ENCODE results near the gene SLC1A7.
A peak's percentile ranks its signal among the peaks of the same experiment; 100 is the strongest.

SLC1A7 gene

DNA sequence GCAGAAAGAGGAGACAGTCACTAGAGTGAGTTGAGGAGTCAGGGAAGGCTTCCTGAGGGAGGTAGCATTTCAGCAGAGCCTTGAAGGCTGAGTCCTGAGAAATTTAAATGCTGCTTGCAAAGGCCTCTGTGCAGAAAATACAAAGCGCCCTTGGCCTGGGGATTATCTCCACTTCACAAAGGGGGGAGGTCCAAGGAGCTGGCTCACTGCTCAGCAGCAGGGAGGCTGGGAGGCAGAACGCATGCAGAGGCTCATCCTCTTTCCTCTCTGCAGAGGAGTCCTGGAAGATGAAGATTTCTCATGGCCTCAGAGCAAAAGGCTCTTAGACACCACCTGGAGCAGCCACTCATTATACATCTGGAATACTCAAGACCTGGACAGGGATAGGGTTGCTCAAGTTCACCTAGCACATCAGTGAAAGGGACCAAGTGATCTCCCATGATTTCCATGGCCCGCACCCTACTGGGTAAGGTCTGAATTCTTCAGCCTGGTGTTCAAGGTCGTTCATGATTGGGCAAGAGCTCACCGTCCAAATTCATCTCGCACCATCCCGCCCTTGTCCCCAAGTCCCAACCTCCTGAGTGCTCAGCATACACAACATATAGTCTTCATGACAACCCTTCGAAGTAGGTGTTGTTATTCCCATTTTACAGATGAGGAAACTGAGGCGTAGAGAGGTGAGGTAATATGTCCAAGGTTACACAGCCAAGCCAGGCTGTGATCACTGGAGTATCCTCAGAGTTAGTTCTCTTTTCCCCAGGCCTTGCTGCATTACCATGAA lies 9.0 kb downstream of the SLC1A7 start:
- no peak for DNase-seq (ENCODE audit: low spot score)

DNA sequence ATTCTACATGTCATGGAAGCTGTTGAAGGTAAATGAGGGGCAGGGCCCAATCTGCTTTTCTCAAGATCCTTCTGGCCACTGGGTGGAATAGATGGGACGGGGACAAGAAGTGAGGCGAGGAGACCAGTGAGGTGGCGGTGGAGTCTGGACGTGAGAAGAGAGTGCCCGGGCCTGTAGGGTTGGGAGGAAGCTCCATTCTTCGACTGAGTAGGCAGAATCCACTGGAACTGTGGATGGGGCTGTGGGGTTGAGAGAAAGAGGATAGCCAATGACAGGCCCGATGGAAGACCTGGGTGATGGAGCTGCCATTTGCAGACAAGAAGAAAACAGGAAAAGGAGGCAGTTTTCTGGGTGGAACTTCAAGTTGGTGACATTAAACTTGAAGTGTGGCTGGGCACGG lies 10.3 kb downstream of the SLC1A7 start:
- DNase-seq (ENCODE audit: low spot score): no peak

DNA sequence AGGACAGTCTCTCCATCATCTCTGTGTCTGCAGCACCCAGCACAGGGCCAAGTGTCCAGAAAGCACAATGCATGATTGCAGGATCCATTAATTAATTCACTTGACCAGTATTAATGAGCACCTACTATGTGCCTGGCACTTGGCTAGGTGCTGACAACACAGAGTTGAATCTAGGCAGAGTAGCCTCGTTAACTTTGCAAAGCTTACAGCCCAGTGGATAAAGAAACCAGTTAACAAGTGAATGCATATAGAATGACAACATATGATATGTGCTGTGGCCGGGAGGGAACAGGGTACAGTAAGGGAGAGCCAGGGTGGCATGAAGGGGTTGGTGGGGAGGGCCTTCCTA lies 10.9 kb downstream of the SLC1A7 start:
- no peak for DNase-seq (ENCODE audit: low spot score)

DNA sequence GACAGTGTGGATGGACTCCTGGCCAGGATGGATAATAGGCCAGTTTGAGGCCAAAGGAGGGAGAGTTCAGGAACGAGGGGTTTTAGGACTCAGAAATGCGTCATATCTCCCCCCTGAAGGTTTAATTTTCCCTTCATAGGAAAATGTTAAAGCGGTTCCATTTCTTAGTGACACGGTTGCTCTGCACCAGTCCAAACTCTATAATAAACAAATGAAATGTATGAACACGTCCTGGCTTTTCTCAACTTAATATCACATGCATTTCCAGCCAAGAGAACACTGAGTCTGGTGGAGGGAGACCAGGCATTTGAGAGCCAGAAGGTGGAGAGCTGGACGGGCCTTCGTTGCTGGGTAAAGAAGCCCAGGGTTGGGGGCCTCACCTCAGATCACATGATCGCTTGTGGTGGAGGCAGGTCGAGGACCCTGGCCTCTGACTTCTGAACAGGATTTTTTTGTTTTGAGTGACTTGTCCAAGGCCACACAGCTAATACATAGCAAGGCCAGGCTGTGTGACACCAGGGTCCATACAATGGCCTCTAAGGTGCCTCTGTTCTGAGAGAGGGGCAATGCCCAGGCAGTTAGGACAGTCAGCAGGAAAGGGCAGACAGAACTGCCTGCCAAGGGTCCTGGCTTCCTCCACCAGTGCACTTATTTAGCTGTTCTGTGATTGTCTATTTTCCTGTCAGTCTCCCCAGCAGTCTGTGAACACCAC lies 11.4 kb downstream of the SLC1A7 start:
- DNase-seq (ENCODE audit: low spot score): no peak

DNA sequence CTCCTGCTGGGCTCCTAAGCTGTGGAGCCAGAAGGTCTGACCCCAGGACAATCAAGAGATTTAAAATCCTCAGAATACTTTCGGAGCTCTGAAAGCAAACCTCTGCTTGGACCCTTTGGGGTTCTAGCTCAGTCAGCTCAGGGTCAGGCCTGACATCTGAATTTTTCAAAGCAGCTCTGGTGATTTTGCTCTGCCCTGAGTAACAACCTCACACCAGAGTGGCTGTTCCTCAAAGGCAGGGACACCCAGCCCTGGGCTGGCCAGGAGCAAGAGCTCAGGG lies 11.9 kb downstream of the SLC1A7 start:
- DNase-seq (ENCODE audit: low spot score): no peak

DNA sequence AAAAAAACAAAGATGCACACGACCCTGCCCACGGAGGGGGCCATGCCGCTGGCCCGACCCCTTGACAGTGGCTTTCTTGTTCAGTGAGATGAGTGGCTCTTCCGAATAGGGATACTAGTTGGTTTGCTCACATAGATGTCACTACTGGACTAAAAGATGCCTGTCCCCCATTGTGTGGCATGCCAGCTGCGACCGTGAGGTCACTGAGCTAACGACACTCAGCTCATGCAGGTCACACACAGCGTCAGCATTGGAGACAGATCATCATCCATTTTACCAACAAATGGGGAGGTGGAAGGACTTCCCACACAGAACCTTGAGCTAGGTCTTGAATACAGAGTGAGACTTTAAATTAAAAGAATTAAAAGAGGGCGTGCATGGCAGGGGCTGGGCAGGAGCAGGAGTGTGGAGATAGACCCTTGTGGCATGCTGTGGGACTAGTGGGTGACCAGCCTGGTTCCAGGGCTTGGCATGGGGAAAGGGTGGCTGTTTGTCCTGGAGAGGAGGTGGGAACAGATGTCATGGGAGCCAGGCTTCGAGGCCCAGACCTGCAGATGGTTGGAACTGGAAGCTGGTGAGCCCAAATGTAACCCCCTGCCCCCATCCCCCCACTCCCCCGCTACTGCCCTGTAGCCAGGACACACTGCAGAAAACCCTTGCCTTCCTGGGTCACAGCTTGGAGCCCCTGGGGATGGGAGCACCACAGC lies 12.4 kb downstream of the SLC1A7 start:
- no peak for DNase-seq (ENCODE audit: low spot score)

DNA sequence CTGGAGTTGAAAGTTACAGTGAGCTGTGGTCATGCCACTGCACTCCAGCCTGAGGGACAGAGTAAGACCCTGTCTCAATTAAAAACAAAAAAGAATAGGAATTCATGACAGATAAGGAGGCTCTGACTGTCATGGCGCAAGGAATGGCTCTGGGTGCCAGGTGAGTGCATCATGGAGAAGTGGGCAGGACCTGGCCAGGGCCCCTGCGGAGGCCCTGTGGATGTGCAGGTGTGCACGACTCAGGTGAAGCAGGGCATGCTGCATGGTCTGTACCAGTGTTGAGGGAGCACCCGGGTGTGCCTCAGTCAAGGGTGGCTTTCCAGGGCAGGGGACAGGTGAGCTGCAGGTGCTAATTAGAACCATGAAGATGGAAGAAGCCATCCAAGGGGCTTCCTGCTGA lies 14.0 kb downstream of the SLC1A7 start:
- no peak for DNase-seq (ENCODE audit: low spot score)

DNA sequence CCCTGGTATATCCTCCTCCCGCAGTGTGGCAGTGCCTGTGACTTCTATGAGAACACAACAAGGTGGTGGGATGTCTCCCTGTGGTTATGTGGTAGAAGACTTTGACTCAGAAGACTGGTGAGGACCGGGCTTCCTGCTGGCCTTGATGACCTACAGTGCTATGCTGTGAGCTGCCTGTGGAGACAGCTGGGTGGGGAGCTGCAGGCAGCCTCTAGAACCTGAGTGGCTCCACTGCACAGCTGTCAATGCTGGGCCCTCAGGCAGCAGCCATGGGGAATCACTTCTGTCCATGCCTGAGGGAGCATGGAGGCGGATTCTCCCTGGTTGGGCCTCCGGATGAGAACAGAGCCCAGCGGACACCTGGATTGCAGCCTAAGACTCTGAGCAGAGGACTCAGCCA lies 14.9 kb downstream of the SLC1A7 start:
- DNase-seq (ENCODE audit: low spot score): no peak

DNA sequence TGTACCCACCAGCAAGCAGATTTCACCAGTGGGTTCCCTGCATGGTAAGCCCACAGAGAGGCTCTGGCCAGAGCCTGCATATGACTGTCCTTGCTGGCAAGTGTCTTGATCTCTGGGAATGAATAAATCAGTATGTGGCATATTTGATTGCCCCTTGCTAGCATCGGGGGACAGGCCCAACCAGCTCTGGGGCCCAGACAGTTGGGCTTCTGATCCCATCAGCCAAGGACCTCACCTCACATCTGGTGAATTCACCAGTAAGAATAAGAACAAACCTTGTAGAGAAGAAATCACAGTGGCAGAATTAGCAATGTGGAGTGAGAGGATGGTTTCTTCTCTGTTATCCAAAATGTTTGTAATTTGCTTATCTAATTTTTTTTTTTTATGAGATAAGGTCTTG lies 15.9 kb downstream of the SLC1A7 start:
- DNase-seq (ENCODE audit: low spot score): no peak

DNA sequence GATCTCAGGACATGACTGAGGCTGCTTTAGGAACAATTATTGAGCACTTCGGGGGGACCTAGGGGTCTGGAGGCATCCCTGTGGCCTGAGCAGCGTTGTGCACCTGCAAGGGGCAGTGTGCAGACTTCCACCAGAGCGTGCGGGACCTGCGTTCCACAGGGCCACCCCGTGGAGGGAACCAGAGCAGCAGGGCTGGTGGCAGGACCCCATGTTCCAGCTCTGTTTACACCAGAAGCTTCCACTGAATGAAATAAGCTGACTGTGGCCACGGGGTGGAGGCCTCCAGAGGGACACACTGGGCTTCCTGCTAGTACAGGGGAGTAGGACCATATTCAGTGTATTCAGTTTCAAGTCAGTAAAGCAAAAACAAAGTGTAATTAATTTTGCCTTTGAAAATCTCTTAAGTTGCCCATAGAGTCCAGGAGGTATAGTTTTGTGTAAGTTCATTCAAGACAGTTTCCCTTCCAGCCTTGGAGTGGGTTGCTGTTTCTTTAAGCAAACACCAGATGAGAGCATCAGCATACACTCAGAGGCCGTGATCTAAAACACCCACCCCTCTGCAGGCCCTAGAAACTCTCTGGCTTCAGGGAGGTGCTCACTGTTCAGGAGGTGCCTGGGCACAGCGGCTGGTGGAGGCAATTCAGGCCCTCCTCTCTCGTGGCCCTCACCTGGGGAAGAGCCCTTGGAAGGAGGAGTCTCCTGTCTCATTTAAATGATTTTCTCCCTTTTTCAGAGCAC lies 16.6 kb downstream of the SLC1A7 start:
- DNase-seq (ENCODE audit: low spot score): no peak

DNA sequence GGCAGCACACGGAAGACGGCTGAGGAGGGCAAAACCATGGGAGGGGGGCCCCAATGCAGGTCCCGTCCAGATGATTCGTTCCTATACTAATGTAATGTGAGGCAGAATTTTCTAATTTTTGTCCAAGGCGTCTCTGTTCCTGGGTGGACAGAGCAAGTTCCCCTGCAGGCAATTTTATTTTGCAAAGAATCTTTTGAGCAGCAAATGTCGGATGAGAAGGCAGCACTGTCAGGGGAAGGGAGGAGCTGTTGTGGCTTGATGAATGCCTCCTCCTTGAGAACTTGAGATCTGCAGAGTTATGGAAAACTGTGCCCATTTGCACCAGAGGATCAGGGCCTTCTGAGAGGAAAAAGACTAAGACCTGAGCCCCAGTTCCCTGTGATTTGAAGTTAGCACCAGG lies 17.3 kb downstream of the SLC1A7 start:
- no peak for DNase-seq (ENCODE audit: low spot score)

DNA sequence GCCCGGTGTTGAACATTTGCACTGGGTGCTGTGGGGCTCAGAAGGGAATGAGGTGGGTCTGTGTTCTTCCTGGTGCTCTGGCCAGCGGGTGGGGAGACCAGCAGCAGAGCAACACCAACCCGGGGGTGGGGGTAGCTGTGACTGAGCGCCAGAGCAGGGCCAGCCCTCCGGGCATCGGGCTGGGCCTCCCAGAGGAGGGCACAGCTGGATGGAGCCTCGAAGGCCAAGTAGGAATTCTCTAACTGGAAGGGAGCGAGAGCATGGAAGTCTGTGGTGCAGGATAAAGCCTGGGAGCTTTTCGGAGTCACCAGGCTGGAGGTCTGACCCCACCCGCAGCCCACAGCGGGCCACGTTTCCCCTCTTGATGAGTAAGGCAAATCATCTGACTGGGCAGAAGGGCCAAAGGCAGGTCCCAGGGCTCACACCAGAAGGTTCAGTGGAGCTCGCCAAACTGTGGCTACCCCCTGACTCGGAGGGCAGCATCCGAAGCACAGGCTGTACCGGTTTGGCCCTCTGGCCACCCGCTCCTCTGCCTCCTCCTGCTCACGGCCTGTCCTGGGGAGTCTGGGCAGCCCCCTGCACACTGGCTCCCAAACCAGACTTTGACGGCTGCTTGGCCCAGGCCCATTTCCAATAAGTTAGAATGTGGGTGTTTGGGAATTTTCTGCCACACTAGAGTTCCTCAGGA lies 18.8 kb downstream of the SLC1A7 start:
- DNase-seq (ENCODE audit: low spot score): no peak

DNA sequence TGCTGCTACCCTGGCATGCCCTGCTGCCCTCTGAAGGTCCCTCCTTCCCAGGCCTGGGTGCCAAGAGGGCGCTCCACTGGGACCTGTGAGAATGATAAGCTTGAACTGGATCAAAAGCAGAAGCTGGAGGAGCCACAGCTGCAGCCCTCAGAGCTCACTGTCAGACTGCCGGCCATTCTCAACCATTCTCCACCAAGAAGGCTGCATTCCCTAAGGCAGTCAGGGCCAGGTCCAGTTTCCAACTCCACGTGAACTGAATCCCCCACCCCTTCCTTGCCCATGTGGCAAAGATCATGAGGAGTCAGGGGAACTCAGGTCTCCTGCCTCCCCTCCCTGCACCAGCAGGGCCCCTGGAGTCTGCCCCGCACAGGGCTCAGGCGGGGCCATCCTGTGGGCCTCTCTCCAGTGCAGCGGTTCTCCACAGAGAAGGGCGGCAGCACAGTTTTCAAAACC lies 19.5 kb downstream of the SLC1A7 start:
- no peak for DNase-seq (ENCODE audit: low spot score)

DNA sequence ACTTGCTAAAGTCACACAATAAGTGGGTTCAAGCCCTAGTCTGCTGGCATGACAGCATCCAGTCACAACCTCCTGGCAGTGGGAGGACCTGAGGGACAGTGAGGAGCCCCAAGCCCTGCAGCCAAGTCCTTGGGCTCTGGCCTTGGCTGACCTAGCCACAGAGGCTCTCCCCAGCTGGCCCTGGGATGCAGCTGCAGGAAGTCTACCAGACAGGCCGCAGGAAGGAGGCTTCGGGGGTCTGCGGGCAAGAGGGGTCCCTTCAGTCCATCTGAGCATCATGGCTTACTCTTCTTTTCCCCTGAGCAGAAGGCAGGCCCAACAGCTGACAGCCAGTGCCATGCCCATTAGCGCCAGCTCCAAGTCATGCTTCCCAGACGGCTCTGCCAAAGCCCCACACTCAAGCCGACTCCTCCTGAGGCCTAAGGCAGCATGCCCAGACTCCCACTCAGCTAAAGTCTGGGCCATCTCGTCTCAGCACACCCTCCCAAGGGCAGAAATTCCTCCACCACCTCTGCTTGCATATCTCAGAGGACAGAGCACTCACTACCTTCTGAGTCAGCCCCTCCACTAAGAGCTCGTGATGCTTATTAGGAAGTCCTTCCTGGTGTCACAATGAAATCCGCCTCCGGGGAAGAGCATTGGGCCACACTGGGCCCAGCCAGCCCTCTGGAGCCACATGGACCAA lies 20.1 kb downstream of the SLC1A7 start:
- DNase-seq (ENCODE audit: low spot score): peak; percentile 56

DNA sequence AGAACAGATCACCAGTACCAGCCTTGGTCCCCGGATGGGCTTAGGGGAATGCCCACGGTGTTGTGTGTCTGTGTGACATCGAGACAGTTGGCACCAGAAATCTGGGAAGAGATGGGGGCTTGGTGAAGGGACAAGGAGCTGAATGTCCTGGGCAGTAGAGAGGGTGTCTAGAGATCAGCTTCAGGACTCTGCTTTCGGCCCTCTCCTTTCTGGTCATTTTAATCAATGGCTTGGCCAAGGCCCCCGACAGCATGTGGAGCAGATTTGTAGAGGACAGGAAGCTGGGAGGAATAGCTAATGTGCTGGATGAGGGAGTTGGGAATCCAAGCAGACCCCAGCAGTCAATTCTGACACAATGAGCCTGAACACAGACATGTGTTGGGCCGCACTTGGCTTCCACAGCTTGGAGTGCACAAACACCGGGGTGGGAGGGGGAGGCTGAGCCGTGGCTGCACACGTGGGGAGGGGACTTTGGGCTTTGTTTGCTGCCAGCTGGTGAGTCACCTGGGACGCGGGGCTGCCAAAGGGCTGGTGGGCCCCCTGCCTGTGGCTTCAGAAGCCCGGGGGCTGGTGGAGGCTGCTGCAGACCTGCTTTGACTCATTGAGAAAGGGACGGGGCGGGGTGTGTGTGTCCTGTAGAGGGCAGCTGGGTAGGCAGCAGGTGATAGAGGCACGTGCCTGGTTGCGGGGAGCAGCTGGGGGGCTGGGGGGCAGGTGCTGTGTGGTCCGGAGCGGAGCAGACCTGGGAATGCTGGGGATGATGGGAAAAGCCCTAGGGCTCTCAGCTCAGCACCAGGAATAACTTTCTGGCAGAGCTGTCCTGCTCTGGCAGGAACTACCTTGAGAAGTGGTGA lies 20.9 kb downstream of the SLC1A7 start:
- peak; percentile 86 for DNase-seq (ENCODE audit: low spot score)

DNA sequence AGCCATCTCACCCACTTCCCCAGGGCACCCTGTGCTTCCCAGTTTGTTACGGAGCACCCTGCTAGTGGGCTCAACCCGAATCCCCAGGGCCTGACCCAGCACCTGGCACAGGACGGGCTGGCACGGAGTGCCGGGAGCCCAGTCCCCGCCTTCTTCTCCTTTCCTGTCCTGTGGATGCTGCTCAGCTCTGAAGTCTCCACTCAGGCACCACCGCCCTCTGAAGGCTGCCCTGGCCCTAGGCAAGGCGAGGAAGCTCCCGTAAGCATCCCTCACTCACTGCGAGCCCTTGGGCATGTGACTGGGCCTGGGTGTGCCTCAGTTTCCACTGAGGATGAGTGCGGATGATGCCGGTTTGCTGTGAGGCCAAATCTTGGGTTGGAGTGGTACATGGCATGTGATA lies 21.8 kb downstream of the SLC1A7 start:
- peak; percentile 54 for DNase-seq (ENCODE audit: low spot score)

DNA sequence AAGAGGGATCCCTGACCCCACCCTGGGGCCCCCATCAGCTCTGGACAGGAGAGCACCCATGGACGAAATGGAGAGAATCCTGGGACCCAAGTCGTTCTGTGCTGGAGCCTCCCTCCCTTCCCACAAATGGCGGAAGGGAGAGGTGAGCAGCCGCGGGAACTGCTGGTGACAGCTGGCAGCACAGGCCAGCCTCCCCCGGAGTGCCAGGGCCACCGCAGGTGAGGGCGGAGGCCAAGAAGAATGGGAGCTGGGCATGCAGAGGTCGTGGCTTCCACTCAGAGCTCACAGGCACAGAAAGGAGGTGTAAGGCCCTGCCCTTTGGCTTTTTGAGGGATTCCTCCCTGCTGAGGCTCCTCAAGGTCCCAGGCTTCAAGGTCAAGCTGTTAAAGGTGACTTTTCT lies 24.6 kb downstream of the SLC1A7 start:
- no peak for DNase-seq (ENCODE audit: low spot score)

DNA sequence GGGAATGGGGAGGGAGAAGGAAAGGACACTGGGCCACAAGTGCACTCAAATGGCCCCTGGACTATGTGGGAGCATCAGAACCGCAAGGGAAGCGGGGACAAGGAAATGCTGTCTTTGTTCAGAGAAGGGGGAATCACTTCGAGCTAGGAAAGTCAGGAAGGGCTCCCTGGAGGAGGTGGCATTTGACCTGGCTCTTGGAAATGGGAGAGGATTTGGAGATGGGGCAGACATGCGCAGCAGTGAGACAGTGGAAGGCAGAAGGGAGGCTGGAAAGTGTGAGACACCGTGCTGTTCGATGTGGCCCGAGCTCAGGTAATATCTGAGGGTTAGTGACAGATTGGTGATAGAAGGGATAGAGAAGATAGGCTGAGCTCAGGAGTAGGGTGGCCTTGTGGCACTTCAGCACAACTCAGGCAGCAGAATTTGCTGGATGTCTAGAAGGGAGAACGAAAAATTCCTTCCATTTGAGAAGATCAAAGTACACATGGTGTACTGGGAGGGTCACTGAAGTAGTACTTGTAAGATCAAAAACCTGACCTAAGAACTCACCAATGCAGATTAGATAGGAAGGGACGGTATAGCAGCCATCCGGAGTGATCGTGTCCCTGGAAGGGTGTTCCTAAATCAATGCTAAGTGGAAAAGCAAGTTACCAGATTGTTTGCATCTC lies 25.4 kb downstream of the SLC1A7 start:
- DNase-seq (ENCODE audit: low spot score): no peak

DNA sequence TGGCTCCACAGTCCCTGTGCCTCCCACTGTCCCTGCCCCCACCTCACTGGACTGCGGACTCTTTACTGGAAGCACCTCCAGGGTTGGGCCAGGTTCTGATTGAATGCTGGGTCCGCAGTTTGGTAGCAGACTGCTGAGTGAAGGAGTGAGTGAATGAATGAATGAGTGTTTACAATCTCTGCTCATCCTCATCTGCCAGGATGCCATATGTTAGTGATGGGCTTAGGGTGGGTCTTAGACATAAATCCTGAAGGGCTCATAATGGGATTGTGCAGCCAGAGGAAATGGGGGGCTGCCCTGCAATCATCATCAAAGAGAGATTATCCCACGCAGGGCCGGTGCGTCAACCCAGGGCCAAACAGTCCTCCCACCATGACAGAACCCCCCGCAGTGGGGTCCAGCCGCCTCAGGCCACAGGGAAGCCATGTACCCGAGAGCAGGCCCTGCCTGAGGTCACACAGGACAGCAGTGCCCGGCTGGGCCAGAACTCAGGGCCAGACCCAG lies 26.1 kb downstream of the SLC1A7 start:
- DNase-seq (ENCODE audit: low spot score): no peak
